ENCODE data around the gene TTLL11. TPM values are rescaled to one million over a fixed set of nuclear protein-coding genes. Genes with fewer than 3 reads are reported as not detected.
"Not testable (repeated sequence)": the region's sequence is repeated elsewhere in the genome, so short reads cannot be mapped to it uniquely, and the experiment has no call there.

The TTLL11 gene
- total RNA-seq, 1 donor from 2014 or later, result 3.6 TPM

- Mint-ChIP-seq H3K36me3 (ENCODE audit: low read depth) (peaks cover 6% of the 10 kb centered on the region), H3K27me3 (no peaks in the 10 kb centered on the region), H3K4me3 (no peak overlapping the region), H3K9me3 (peaks cover 11% of the 10 kb centered on the region), H3K27ac (no peak overlapping the region), H3K4me1 (peaks cover 5% of the 10 kb centered on the region)
- TF ChIP-seq CTCF (IDR thresholded peaks at IDR 0.05), result no peak
- DNase-seq (no peak), ATAC-seq (ENCODE audit: low read depth) (no peak)
- POLR2A ChIA-PET, result no interaction called here
- CTCF ChIA-PET, result no interaction called here
- intact Hi-C loops (cut with micrococcal nuclease), result no loop called here
Observed at GRCh38 chr9:121984726-121985402, 108.2 kb downstream of the TTLL11 start.

GRCh38 chr9:121983736-121984135, 109.4 kb downstream of the TTLL11 start:
- TF ChIP-seq CTCF (IDR thresholded peaks at IDR 0.05), result no peak
- Mint-ChIP-seq H3K27me3 (no peaks in the 10 kb centered on the region), H3K4me1 (peaks cover 5% of the 10 kb centered on the region), H3K4me3 (no peak overlapping the region), H3K27ac (no peak overlapping the region), H3K36me3 (ENCODE audit: low read depth) (peaks cover 2% of the 10 kb centered on the region), H3K9me3 (peaks cover 11% of the 10 kb centered on the region)
- ATAC-seq (ENCODE audit: low read depth) (no peak), DNase-seq (no peak)
- intact Hi-C loops (cut with micrococcal nuclease), result no loop called here
- ChIA-PET CTCF (no interaction called here), POLR2A (no interaction called here)

GRCh38 chr9:121981118-121981883, 111.8 kb downstream of the TTLL11 start:
- Mint-ChIP-seq H3K4me3 (no peak overlapping the region), H3K36me3 (ENCODE audit: low read depth) (peaks cover 2% of the 10 kb centered on the region), H3K27ac (no peak overlapping the region), H3K4me1 (no peaks in the 10 kb centered on the region), H3K27me3 (no peaks in the 10 kb centered on the region), H3K9me3 (peaks cover 11% of the 10 kb centered on the region)
- ATAC-seq (ENCODE audit: low read depth), result no peak
- ChIA-PET POLR2A (no interaction called here), CTCF (interaction anchor here (0.6 kb wide), 1 partner anchor 1306 kb away, joined by 3 read pairs; no protein-coding TSS in a partner anchor)
- DNase-seq, result no peak
- intact Hi-C loops (cut with micrococcal nuclease), result no loop called here
- no peak for TF ChIP-seq CTCF (IDR thresholded peaks at IDR 0.05)

GRCh38 chr9:121980665-121981064, 112.4 kb downstream of the TTLL11 start:
- CTCF ChIA-PET, result interaction anchor here (0.6 kb wide), 1 partner anchor 1307 kb away, joined by 3 read pairs; no protein-coding TSS in a partner anchor

GRCh38 chr9:121979736-121980135, 113.4 kb downstream of the TTLL11 start:
- no peak for TF ChIP-seq CTCF (IDR thresholded peaks at IDR 0.05)
- Mint-ChIP-seq H3K4me3 (no peak overlapping the region), H3K4me1 (no peaks in the 10 kb centered on the region), H3K27ac (no peak overlapping the region), H3K27me3 (no peaks in the 10 kb centered on the region), H3K36me3 (ENCODE audit: low read depth) (peaks cover 2% of the 10 kb centered on the region), H3K9me3 (peaks cover 11% of the 10 kb centered on the region)
- ChIA-PET POLR2A (no interaction called here), CTCF (no interaction called here)
- intact Hi-C loops (cut with micrococcal nuclease), result no loop called here
- DNase-seq, result no peak
- no peak for ATAC-seq (ENCODE audit: low read depth)

More at GRCh38 chr9:121980665-121981064, 112.4 kb downstream of the TTLL11 start:
- DNase-seq; H3K27me3 Mint-ChIP-seq; H3K36me3 Mint-ChIP-seq (ENCODE audit: low read depth); H3K27ac Mint-ChIP-seq; intact Hi-C loops (cut with micrococcal nuclease); H3K4me3 Mint-ChIP-seq; POLR2A ChIA-PET; H3K4me1 Mint-ChIP-seq; ATAC-seq (ENCODE audit: low read depth): not testable (repeated sequence)
- H3K9me3 Mint-ChIP-seq, result peaks cover 11% of the 10 kb centered on the region

Data from activated B cell treated with CpG ODN at 0.5 μM for 24 hours (primary cell).